CD4-positive, alpha-beta T cell (primary cell): ENCODE results near the gene VPS18. TPM values are rescaled to one million over a fixed set of nuclear protein-coding genes. Genes with fewer than 3 reads are reported as not detected.

ENCODE experiments used
- ATAC-seq: fragments of 200-7000 bp; cut with Tn5 transposase; one replicate; pipeline ENCODE4 v1.10.0; 2022; ENCODE audit warnings: mild to moderate bottlenecking; ENCODE audit not compliant: poor library complexity
- CTCF ChIA-PET: fragments of 350-600 bp; sonication (Branson Sonifier 250); formaldehyde crosslinking; loops from one replicate; lab custom pipeline; 2021; ENCODE audit warnings: antibody characterized with exemption, inconsistent platforms; lab: Charles Lee
- POLR2A ChIA-PET: fragments of 350-600 bp; sonication (Branson Sonifier 250); formaldehyde crosslinking; loops from one replicate; lab custom pipeline; 2021; ENCODE audit warnings: antibody characterized with exemption, inconsistent platforms; lab: Charles Lee
- DNase-seq, 14 experiments: peaks; one replicate each; pipeline ENCODE4 v3.0.0-alpha.2; 2013 to 2020; ENCODE audit warnings: mixed read lengths in 2 of 14
- H3K27ac ChIP-seq, 2 donors: one replicate each; pipeline versions ENCODE4 v1.5.1 to v1.7.0; 2013; ENCODE audit warnings: low read length in 2 of 2, low read depth in 1 of 2, mild to moderate bottlenecking in 1 of 2
- H3K27me3 ChIP-seq, 2 experiments: 1 replicate in 1 of 2; 2 replicates in 1 of 2; pipeline versions ENCODE4 v1.6.1 to v1.7.0; 2013; ENCODE audit warnings: low read length in 2 of 2, control low read depth in 1 of 2, mild to moderate bottlenecking in 1 of 2, moderate library complexity in 1 of 2; ENCODE audit not compliant: insufficient read depth in 2 of 2, control insufficient read depth in 1 of 2
- H3K36me3 ChIP-seq: one replicate; pipeline ENCODE4 v1.6.1; 2013; ENCODE audit warnings: low read length, control low read depth; ENCODE audit not compliant: insufficient read depth
- H3K4me1 ChIP-seq: one replicate; pipeline ENCODE4 v1.6.1; 2013; ENCODE audit warnings: low read length, control low read depth; ENCODE audit not compliant: insufficient read depth
- H3K4me3 ChIP-seq: one replicate; pipeline ENCODE4 v1.5.1; 2013; ENCODE audit warnings: mild to moderate bottlenecking, low read length, moderate library complexity
- H3K9me3 ChIP-seq, 2 experiments: 1 replicate in 1 of 2; 2 replicates in 1 of 2; pipeline versions ENCODE4 v1.6.1 to v1.7.0; 2013; ENCODE audit warnings: low read length in 2 of 2, mild to moderate bottlenecking in 2 of 2, control low read depth in 1 of 2, moderate library complexity in 1 of 2; ENCODE audit not compliant: control insufficient read depth in 1 of 2, insufficient read depth in 1 of 2
- H3K27ac Mint-ChIP-seq: one replicate; pipeline ENCODE4 v1.8.0; 2020; ENCODE audit warnings: mixed read lengths
- H3K27me3 Mint-ChIP-seq: one replicate; pipeline ENCODE4 v1.8.0; 2021; ENCODE audit warnings: mixed read lengths
- H3K36me3 Mint-ChIP-seq: one replicate; pipeline ENCODE4 v1.8.0; 2021; ENCODE audit warnings: low read depth, mixed read lengths
- H3K4me1 Mint-ChIP-seq: one replicate; pipeline ENCODE4 v1.8.0; 2021; ENCODE audit warnings: low read depth, mixed read lengths
- H3K4me3 Mint-ChIP-seq: one replicate; pipeline ENCODE4 v1.8.0; 2020; ENCODE audit warnings: mild to moderate bottlenecking, mixed read lengths
- H3K9me3 Mint-ChIP-seq: one replicate; pipeline ENCODE4 v1.8.0; 2020; ENCODE audit warnings: mixed read lengths
- CTCF ChIP-seq: fragments of 200-600 bp; IDR thresholded peaks from one replicate; pipeline ENCODE4 v1.8.0; 2022; ENCODE audit warnings: antibody characterized with exemption, mild to moderate bottlenecking
- intact Hi-C, 2 experiments: fragments of 100-400 bp; cut with DNase I in 1 of 2; cut with micrococcal nuclease in 1 of 2; formaldehyde crosslinking; loops; one replicate each; pipeline versions ENCODE4 v1.15.1 to v1.9.0; 2023 to 2025; cut with DNase I, micrococcal nuclease
- total RNA-seq, 174 experiments: library from RNA in 2 of 174; stranded (reverse) in 2 of 174; gene quantifications; one replicate each; pipeline ENCODE4 v1.2.3 and lab custom pipeline; 2021 to 2026

Gene VPS18
- total RNA-seq, 2 experiments from 2014 or later = 20.8 to 21.7 TPM

GRCh38 chr15:40878785-40879184 lies 15.5 kb upstream of the VPS18 start:
- Histone ChIP-seq H3K27me3 (no peaks in the 10 kb centered on the region), H3K4me3 (no peak overlapping the region), H3K36me3 (no peaks in the 10 kb centered on the region), H3K27ac (no peak overlapping the region), H3K4me1 (peaks cover 3% of the 10 kb centered on the region), H3K9me3 (no peaks in the 10 kb centered on the region)
- no peak for TF ChIP-seq CTCF
- no peak for ATAC-seq
- ChIA-PET CTCF (interaction anchor here (1.0 to 1.2 kb wide), 2 partner anchors 15 to 20 kb away, joined by 4 to 6 read pairs; partner anchors contain the start of gene VPS18), POLR2A (interaction anchor here (1.3 kb wide), 1 partner anchor 15 kb away, joined by 4 read pairs; the partner anchor contains the start of gene VPS18)
- Mint-ChIP-seq H3K4me1 (peaks cover 5% of the 10 kb centered on the region), H3K4me3 (peak overlapping the region; percentile 20), H3K36me3 (no peaks in the 10 kb centered on the region), H3K9me3 (no peaks in the 10 kb centered on the region), H3K27ac (no peak overlapping the region), H3K27me3 (no peaks in the 10 kb centered on the region)
- DNase-seq = peak in 2 of 14 experiments; percentile 54 to 59
- intact Hi-C loops = no loop called here

- no peak overlapping the region for H3K27ac Mint-ChIP-seq
Measured at GRCh38 chr15:40879609-40880008, 14.6 kb upstream of the VPS18 start.

GRCh38 chr15:40881351-40881750 lies 12.9 kb upstream of the VPS18 start:
- ATAC-seq = no peak
- no peak overlapping the region for H3K4me3 Mint-ChIP-seq

More at GRCh38 chr15:40879609-40880008, 14.6 kb upstream of the VPS18 start:
- Histone ChIP-seq H3K27me3 (no peaks in the 10 kb centered on the region), H3K9me3 (no peaks in the 10 kb centered on the region), H3K27ac (no peak overlapping the region), H3K4me3 (no peak overlapping the region), H3K36me3 (no peaks in the 10 kb centered on the region), H3K4me1 (peaks cover 8% of the 10 kb centered on the region)
- Mint-ChIP-seq H3K36me3 (no peaks in the 10 kb centered on the region), H3K9me3 (no peaks in the 10 kb centered on the region), H3K4me3 (no peak overlapping the region), H3K27me3 (no peaks in the 10 kb centered on the region), H3K4me1 (peaks cover 4% of the 10 kb centered on the region)
- CTCF ChIA-PET = interaction anchor here (1.4 kb wide), 1 partner anchor 21 kb away, joined by 6 read pairs; no protein-coding TSS in a partner anchor
- ATAC-seq = no peak
- intact Hi-C loops = no loop called here
- no peak for DNase-seq
- POLR2A ChIA-PET = interaction anchor here (1.3 kb wide), 1 partner anchor 14 kb away, joined by 4 read pairs; the partner anchor contains the start of gene VPS18
- no peak for TF ChIP-seq CTCF

More at GRCh38 chr15:40881351-40881750, 12.9 kb upstream of the VPS18 start:
- ChIA-PET POLR2A (no interaction called here), CTCF (interaction anchor here (1.4 to 2.0 kb wide), 2 partner anchors 13 to 24 kb away, joined by 3 to 10 read pairs; partner anchors contain the start of gene VPS18)
- no peaks in the 10 kb centered on the region for H3K36me3 Mint-ChIP-seq
- intact Hi-C loops = no loop called here
- Histone ChIP-seq H3K27ac (no peak overlapping the region), H3K4me3 (no peak overlapping the region), H3K9me3 (no peaks in the 10 kb centered on the region), H3K36me3 (no peaks in the 10 kb centered on the region), H3K4me1 (peaks cover 8% of the 10 kb centered on the region), H3K27me3 (no peaks in the 10 kb centered on the region)
- H3K4me1 Mint-ChIP-seq = peaks cover 10% of the 10 kb centered on the region
- peaks cover 4% of the 10 kb centered on the region for H3K27me3 Mint-ChIP-seq
- H3K27ac Mint-ChIP-seq = no peak overlapping the region
- no peak for DNase-seq
- no peaks in the 10 kb centered on the region for H3K9me3 Mint-ChIP-seq
- TF ChIP-seq CTCF = no peak
